ENCODE measurements around the gene KRTAP10-3. TPM values are rescaled to one million over a fixed set of nuclear protein-coding genes. Genes with fewer than 3 reads are reported as not detected.

Gene KRTAP10-3
- total and polyA plus RNA-seq, 9 of the 15 experiments (the other 6 are each of a cell fraction or from before 2014, with no cell fraction given), result not detected

DNA sequence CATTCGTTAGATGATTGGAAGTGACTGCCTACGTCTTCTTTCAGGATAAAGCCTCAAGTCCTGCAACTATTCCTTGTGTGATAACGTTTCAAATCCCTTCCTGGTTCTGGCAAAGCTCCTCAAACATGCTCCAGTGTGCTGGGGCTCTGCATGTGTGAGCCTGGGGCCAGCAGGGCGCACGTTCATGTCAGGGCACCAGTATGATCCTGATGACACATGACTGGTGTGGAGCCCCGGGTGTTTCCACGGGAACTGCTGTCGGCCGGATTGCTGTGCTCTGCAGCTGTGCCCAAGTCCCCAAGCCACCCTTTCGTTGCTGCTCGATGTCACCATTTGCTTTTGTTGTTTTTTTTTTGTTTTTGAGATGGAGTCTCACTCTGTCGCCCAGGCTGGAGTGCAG lies 39.9 kb downstream of the KRTAP10-3 start:
- ATAC-seq (no peak), FAIRE-seq (no peak), DNase-seq (ENCODE audit: extremely low read depth in 1 of 4, low spot score in 3 of 4) (no peak)
- no TSS peak for BruUV-seq (replicated peaks)
- Histone ChIP-seq H3K9me3 (replicated peaks; ENCODE audit: control insufficient read depth, insufficient read depth, low read depth, low read length) (peaks cover 6% of the 10 kb centered on the region; the same call in 1 of the 2 replicates), H3K36me3 (ENCODE audit: control insufficient read depth, insufficient read depth, low read length) (no peaks in the 10 kb centered on the region), H3K9ac (ENCODE audit: insufficient read depth in 1 of 2, low read depth in 2 of 2, low read length in 2 of 2) (no peak overlapping the region), H3K27me3 (ENCODE audit: control insufficient read depth in 2 of 2, insufficient read depth in 2 of 2, low read length in 2 of 2) (peaks cover 0 to 23% of the 10 kb centered on the region in 2 experiments; a peak in 1 of 5 replicates), H3K4me2 (ENCODE audit: insufficient read depth, low read length) (no peak overlapping the region; the same call in 1 of the 2 replicates), H4K20me1 (replicated peaks; ENCODE audit: control insufficient read depth, insufficient read depth, low read length) (no peaks in the 10 kb centered on the region), H2AFZ (ENCODE audit: low read depth, low read length) (no peak overlapping the region), H3K79me2 (ENCODE audit: control insufficient read depth, insufficient read depth, low read length) (no peaks in the 10 kb centered on the region), H3K9me1 (ENCODE audit: control insufficient read depth, insufficient read depth, low read length) (no peaks in the 10 kb centered on the region), H3K4me3 (no peak overlapping the region), H3K27ac (ENCODE audit: extremely low read depth, low read depth, low read length) (no peak overlapping the region), H3K4me1 (replicated peaks in 1 of 2; ENCODE audit: control insufficient read depth in 2 of 2, insufficient read depth in 2 of 2, low read length in 2 of 2) (peaks cover 0 to 39% of the 10 kb centered on the region in 2 experiments; a peak in 3 of 5 replicates)
- ChIA-PET CTCF (ENCODE audit: low intra/inter-chr PET ratio) (no interaction called here), POLR2A (interaction anchor here (0.8 to 1.5 kb wide), 3 partner anchors 10 to 13 kb away, joined by 3 to 4 read pairs (median 3); no protein-coding TSS in a partner anchor)
- intact Hi-C loops (cut with micrococcal nuclease) (loop anchor here (10.0 kb wide), 1 partner anchor 406 kb away; the partner anchor contains the start of gene ITGB2), in situ Hi-C loops (cut with MboI) (loop anchor here (5.0 kb wide), 2 partner anchors 224 to 274 kb away; no protein-coding TSS in a partner anchor)
- WGBS (ENCODE audit: insufficient coverage, low coverage, missing lambda C conversion rate), result 11% methylated on average over 11 of the region's 12 CpGs
- no peak for TF ChIP-seq ARID2 (IDR thresholded peaks at IDR 0.05)
- TF ChIP-seq YY1 (IDR thresholded peaks at IDR 0.05; ENCODE audit: borderline replicate concordance in 1 of 3, control insufficient read depth in 1 of 3, extremely low read depth in 1 of 3, insufficient read depth in 3 of 3, insufficient read length in 1 of 3, insufficient replicate concordance in 2 of 3, low read depth in 1 of 3, low read length in 2 of 3), result no peak
- no peak for TF ChIP-seq SRSF7 (optimal IDR thresholded peaks at IDR 0.05; ENCODE audit: low read depth, low read length)
- TF ChIP-seq REST (IDR thresholded peaks at IDR 0.05; ENCODE audit: borderline replicate concordance), result no peak
- no peak for TF ChIP-seq REST (CRISPR knock-in tag; IDR thresholded peaks at IDR 0.05; ENCODE audit: low read depth)
